ENCODE results near the gene HSH2D.

The HSH2D gene

DNA sequence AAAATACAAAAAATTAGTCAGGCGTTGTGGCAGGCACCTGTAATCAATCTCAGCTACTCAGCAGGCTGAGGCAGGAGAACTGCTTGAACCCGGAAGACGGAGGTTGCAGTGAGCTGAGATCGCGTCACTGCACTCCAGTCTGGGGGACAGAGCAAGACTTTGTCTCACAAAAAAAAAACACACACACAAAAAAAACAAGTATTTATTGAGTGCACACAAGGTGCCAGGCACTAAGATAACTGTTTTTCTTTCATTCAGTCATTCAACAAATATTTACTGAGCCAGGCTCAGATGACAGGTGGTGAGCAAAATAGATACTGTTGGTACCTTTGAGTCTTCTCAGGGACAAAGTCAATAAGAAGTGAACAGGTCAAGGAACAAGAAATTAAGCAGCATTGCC is 23.6 kb downstream of the HSH2D start:
- H3K4me2 ChIP-seq (ENCODE audit: low read depth, low read length), result no peak overlapping the region
- H3K4me1 ChIP-seq (ENCODE audit: low read length), result peaks cover 12% of the 10 kb centered on the region; the same call in 1 of the 2 replicates
- H3K79me2 ChIP-seq (ENCODE audit: low read length), result no peaks in the 10 kb centered on the region
- H4K20me1 ChIP-seq (ENCODE audit: insufficient read depth, low read length), result no peaks in the 10 kb centered on the region
- H3F3A ChIP-seq (ENCODE audit: insufficient read depth, low read length), result peaks cover 1% of the 10 kb centered on the region; the same call in 1 of the 2 replicates
- DNase-seq, result no peak
- no peak overlapping the region for H3K4me3 ChIP-seq (ENCODE audit: low read length)
- no peaks in the 10 kb centered on the region for H3K27me3 ChIP-seq (replicated peaks; ENCODE audit: insufficient read depth, low read length)
- no peaks in the 10 kb centered on the region for H3K36me3 ChIP-seq (replicated peaks; ENCODE audit: insufficient read depth, low read length)
- H3K9ac ChIP-seq (ENCODE audit: low read length), result no peak overlapping the region
- TF ChIP-seq CTCF (IDR thresholded peaks at IDR 0.05; ENCODE audit: low read length) (no peak), EZH2 (optimal IDR thresholded peaks at IDR 0.05; ENCODE audit: low read depth, low read length) (no peak), EZH2phosphoT487 (IDR thresholded peaks at IDR 0.05; ENCODE audit: low read length) (no peak)
- no peaks in the 10 kb centered on the region for H3K9me2 ChIP-seq (replicated peaks; ENCODE audit: insufficient read depth, low read length)
- no peak overlapping the region for H2AFZ ChIP-seq (ENCODE audit: low read length)
- H3K9me3 ChIP-seq (replicated peaks; ENCODE audit: insufficient read depth, low read length), result no peaks in the 10 kb centered on the region
- no peak overlapping the region for H3K27ac ChIP-seq (ENCODE audit: low read length)

DNA sequence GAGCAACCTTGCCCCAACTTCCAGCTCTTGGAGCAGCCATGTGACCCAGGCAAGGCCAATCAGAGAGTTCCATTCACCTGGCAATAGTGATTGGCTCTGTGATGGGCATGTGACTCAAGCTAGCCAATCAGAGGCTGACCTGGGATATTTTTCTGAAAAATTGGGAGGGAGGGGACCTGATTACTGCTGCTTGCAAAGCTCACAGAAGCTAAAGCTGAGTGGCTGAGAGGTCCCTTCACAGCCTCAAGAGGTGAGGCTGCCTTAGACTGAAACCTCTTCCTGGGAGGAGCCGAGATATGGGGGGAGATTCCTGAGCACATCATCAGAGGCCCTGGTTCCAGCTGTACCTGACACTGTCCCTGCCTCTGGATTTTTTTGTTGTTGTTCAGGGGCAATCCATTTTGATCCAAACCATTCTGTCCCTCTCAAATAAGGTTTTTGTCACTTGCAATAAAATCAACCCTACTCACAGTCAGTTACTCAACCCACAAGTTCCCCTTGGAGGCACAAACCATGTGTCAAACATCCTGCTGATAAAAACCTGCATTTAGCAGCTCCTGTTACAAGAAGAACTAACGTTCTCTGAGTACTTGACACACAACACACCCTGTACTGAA is 25.1 kb downstream of the HSH2D start:
- H3K4me2 ChIP-seq (ENCODE audit: low read depth, low read length), result no peak overlapping the region
- H3F3A ChIP-seq (ENCODE audit: insufficient read depth, low read length), result no peaks in the 10 kb centered on the region
- no peak overlapping the region for H3K27ac ChIP-seq (ENCODE audit: low read length)
- no peak for DNase-seq
- peaks cover 19% of the 10 kb centered on the region; the same call in 1 of the 2 replicates for H3K4me1 ChIP-seq (ENCODE audit: low read length)
- H3K27me3 ChIP-seq (replicated peaks; ENCODE audit: insufficient read depth, low read length), result no peaks in the 10 kb centered on the region
- no peaks in the 10 kb centered on the region for H3K79me2 ChIP-seq (ENCODE audit: low read length)
- no peak overlapping the region for H2AFZ ChIP-seq (ENCODE audit: low read length)
- H3K4me3 ChIP-seq (ENCODE audit: low read length), result no peak overlapping the region
- no peak overlapping the region for H3K9ac ChIP-seq (ENCODE audit: low read length)
- TF ChIP-seq CTCF (IDR thresholded peaks at IDR 0.05; ENCODE audit: low read length), result no peak
- no peak for TF ChIP-seq EZH2 (optimal IDR thresholded peaks at IDR 0.05; ENCODE audit: low read depth, low read length)
- TF ChIP-seq EZH2phosphoT487 (IDR thresholded peaks at IDR 0.05; ENCODE audit: low read length), result no peak
- H3K9me2 ChIP-seq (replicated peaks; ENCODE audit: insufficient read depth, low read length), result no peaks in the 10 kb centered on the region
- no peaks in the 10 kb centered on the region for H4K20me1 ChIP-seq (ENCODE audit: insufficient read depth, low read length)
- no peaks in the 10 kb centered on the region for H3K9me3 ChIP-seq (replicated peaks; ENCODE audit: insufficient read depth, low read length)
- no peaks in the 10 kb centered on the region for H3K36me3 ChIP-seq (replicated peaks; ENCODE audit: insufficient read depth, low read length)

DNA sequence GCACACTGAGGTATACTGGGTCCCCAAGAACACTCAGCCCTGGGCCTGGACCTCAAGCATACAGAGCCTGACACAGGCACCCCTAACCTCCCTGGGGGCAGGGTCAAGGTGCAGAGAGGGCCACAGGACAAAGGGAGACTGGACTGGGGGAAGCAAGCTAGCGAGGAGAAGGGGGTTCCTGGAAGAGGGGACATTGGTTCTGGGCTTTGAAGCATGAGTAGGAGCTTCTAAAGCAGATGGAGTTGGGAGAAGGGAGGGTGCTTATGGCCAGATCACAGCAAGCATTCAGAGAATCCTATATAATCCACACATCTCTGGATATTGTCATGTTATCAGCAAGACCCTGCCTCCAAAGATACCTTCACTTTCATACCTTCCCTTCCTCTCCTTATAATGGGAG is 26.6 kb downstream of the HSH2D start:
- TF ChIP-seq EZH2phosphoT487 (IDR thresholded peaks at IDR 0.05; ENCODE audit: low read length), result no peak
- TF ChIP-seq EZH2 (optimal IDR thresholded peaks at IDR 0.05; ENCODE audit: low read depth, low read length), result no peak
- TF ChIP-seq CTCF (IDR thresholded peaks at IDR 0.05; ENCODE audit: low read length), result no peak
- Histone ChIP-seq H3K79me2 (ENCODE audit: low read length) (no peaks in the 10 kb centered on the region), H3K9ac (ENCODE audit: low read length) (no peak overlapping the region), H2AFZ (ENCODE audit: low read length) (no peak overlapping the region), H3K36me3 (replicated peaks; ENCODE audit: insufficient read depth, low read length) (no peaks in the 10 kb centered on the region), H3K27ac (ENCODE audit: low read length) (no peak overlapping the region), H3F3A (ENCODE audit: insufficient read depth, low read length) (no peaks in the 10 kb centered on the region), H3K4me1 (ENCODE audit: low read length) (peaks cover 23% of the 10 kb centered on the region), H3K4me2 (ENCODE audit: low read depth, low read length) (no peak overlapping the region), H4K20me1 (ENCODE audit: insufficient read depth, low read length) (no peaks in the 10 kb centered on the region), H3K27me3 (replicated peaks; ENCODE audit: insufficient read depth, low read length) (no peaks in the 10 kb centered on the region), H3K4me3 (ENCODE audit: low read length) (no peak overlapping the region), H3K9me2 (replicated peaks; ENCODE audit: insufficient read depth, low read length) (no peaks in the 10 kb centered on the region), H3K9me3 (replicated peaks; ENCODE audit: insufficient read depth, low read length) (no peaks in the 10 kb centered on the region)
- DNase-seq, result no peak

Data from MM.1S (cell line).